Uterus (tissue), 2 donors: ENCODE measurements around the gene SNX9.

Source experiments
- CTCF ChIP-seq, 4 experiments: fragments of 200-600 bp in 2 of 4; fragments of 450-650 bp in 2 of 4; sonication (generic) in 2 of 4; IDR thresholded peaks; one replicate each; pipeline ENCODE4 v1.5.1; 2016 to 2019; ENCODE audit warnings: antibody characterized with exemption in 4 of 4, mild to moderate bottlenecking in 2 of 4, moderate library complexity in 1 of 4
- POLR2A ChIP-seq, 2 donors: fragments of 450-650 bp; IDR thresholded peaks; one replicate each; pipeline ENCODE4 v1.6.1; 2016; ENCODE audit warnings: antibody characterized with exemption in 2 of 2, mild to moderate bottlenecking in 1 of 2, moderate library complexity in 1 of 2

- TF ChIP-seq POLR2A (IDR thresholded peaks at IDR 0.05) (no peak), CTCF (IDR thresholded peaks at IDR 0.05) (no peak)
These were observed 15.8 kb downstream of the SNX9 start for GRCh38 chr6:157838718-157839430.
